CD4-positive, alpha-beta T cell treated with Interleukin-6 for 4 hours (primary cell): ENCODE results near the gene POLR2J2.
"Not testable (repeated sequence)": the region's sequence is repeated elsewhere in the genome, so short reads cannot be mapped to it uniquely, and the experiment has no call there.

Experiments
- DNase-seq: peaks from one replicate; pipeline ENCODE4 v3.0.0-alpha.2; 2020; ENCODE audit warnings: mixed read lengths

Gene POLR2J2

DNA sequence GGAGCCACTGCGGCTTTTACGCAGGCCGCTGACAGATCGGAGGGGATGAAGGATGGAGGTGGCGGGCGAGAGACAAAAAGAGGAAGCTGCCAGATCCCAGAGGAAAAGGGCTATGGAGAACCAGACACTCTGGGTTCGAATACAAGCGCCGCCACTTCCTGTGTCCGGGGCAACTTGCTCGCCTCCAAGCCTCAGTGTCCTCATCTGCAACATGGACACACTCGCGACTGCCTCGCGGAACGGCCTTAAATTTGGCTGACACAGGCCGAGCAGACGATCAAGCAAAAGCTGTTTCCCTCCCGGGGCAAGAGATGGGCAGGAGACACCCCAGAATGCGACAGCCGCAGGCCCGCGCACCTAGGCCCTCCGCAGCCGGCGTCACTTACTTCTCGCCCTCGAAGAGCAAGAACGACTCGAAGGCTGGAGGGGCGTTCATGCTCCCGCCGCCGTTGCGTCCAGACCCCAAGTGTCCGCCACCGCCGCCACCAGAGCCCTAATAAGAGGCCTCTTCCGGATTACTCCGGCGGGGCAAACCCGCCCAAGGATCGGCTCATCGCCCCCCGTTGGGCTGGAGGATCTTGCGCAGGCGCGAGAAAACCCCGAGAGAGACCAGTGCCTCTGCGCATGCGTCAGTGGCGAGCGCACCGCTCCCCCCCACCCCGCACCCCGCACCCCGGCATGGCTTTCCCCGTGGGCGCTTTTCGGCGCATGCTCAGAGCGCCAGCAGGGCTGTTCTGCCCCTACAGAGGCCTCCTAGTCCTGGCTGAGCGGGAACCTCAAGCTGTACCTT is at the start of gene POLR2J2:
POLR2J2 (minus strand) TSS at position 498 of the 790 bp plus-strand sequence; CDS start at position 436, 62 bp downstream.
- DNase-seq = peak; percentile 2

DNA sequence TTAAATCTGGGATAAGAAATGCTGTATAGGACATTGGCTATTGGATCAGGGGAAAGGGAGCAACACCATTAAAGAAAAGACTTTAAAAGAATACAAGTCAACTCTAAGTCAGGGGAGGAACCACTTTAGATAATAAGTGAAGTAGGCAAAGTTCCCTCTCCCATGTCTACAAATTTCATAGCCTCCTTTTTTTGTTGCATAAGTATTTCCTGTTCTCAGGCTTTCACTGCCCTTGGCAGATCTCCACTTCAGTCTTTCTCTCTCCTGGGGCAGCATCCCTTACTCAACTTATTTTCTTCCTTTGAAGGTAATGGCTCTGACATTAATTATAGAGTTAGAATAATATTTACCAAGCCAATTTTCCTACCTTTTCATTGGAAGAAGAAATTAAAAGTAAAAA is 47.0 kb upstream of the POLR2J2 start:
- not testable (repeated sequence) for DNase-seq

DNA sequence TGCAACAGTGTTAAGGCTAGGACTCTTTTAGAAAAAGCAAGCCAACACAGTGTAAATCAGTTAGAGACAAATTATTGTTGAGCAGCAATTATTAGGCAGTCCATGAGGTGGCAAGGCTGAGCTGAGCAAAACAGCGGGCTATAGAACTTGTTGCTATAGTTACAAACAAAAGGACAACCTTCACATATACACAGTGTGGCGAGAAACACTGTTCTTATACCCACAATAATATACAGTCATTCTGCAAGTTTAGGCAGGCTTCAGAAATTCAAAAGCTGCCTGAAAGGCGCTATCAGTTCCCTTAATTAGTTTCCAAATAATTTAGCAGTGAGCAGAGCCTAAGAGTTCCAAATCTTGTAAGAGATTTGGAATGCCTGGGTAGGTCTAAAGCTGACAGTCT is 44.3 kb upstream of the POLR2J2 start:
- not testable (repeated sequence) for DNase-seq

DNA sequence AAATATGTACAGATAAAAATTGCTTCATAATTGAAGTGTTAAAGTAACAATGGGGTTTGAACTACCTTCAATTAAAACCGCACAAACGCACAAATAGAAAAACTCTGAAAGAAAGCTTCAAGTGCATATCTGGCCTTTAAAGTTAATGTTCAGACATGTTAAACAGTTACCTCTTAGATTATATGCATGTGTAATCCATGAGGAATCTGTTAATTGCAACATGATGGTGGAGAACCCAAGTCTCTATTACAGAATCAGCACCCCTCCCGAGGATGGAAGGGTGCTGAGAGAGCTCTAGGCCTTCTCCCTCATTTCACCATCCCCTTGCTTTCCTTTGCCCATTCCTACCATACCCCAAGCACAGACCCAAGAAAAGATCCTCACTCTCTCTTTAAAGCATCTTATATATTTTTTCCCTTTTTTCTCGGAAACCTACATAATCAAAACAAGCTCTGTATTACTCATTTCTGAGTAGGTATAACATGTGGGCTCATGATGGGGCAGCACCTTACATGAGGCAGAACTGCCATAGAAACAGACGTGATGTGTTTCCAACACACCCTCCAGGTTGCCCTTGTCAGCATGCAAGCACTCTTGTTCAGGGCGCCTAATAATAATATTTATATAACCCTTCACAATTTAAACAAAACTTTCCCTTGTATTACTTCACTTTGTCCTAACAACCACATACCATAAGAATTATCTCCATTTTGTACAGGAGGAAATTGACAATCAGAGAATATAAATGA is 43.5 kb upstream of the POLR2J2 start:
- DNase-seq = not testable (repeated sequence)

DNA sequence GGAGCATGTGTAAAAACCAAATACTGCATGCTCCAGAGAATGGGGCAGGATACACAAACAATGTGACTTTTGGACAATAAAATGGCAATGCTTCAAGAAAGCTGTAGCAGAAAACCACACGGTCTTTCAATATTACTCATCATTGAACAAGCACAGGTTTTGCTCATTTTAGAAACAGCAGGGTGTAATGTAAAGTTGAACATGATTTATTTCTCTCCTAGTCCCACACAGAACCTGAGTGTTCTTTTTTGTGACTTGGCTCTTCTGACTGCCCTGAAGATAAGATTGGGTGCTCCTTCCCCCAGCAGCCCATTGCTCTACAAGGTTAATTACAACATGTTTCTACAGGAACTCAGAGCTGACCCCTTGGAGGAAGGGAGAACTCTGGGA is 42.2 kb upstream of the POLR2J2 start:
- not testable (repeated sequence) for DNase-seq

DNA sequence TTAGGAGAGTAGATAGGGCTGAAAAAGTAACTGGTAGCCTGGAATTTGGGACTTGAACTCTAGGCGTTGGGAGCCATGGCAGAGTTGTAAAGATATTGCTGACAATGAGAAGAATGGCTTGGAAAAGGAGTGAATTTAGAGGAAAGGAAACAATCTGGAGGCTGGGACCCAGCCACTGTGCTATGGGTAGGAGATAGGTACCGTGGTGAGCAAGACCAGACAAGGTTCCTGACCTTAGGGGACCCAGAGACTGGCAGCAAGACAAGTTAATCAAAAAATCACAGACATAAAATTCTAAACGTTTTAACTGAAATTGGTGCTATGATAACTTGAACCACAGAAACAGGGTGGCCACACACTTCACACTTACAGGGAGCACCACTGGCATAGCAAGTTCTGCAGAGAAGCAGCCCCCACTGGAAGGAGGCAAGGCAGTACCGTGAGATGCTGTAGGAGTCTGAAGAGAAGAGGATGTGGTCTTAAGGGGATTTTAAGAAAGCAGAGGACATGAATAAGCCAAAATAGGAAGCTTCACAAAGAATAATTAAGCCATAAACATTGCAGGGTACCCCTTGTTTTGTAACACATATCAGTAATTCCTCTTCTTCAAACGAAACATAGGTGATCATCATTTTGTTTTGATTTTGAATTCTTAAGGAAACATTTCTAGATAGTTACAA is 41.7 kb upstream of the POLR2J2 start:
- peak; percentile 1 for DNase-seq

DNA sequence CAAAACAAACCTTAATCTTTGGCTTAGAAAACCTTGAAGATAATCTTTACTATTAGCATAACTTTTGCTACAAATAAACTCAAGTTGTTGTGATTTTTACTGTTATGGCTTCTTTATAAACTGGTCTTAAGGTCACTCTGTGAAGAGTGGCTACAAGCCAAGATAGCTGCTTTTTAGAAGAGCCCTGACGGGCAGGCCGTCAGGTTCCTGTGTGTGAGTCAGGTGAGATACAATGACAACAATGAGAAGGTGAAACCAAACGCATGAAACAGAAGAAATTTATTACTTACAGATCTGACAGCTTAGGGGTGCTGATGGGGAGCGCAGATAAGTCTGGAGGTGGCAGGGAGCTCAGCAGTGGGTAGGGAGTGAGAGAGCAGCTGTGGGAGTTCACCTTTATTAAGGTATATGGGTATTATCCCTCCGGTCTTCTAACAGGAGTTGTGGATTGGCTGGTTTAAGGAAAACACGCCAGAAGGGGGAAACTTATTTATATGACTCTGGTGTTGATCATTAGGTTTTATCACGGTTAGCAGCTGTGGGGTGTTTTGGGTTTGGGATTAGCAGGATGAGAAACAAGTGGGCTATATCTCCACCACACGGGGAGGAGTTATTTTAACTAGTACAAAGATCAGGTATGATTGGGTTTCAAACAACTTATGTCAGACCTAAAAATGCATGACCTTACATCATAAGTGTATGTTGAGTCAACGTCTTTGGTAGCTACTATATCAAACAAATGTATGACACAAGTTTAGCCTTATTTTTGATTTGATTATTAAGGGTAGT is 27.7 kb upstream of the POLR2J2 start:
- not testable (repeated sequence) for DNase-seq

DNA sequence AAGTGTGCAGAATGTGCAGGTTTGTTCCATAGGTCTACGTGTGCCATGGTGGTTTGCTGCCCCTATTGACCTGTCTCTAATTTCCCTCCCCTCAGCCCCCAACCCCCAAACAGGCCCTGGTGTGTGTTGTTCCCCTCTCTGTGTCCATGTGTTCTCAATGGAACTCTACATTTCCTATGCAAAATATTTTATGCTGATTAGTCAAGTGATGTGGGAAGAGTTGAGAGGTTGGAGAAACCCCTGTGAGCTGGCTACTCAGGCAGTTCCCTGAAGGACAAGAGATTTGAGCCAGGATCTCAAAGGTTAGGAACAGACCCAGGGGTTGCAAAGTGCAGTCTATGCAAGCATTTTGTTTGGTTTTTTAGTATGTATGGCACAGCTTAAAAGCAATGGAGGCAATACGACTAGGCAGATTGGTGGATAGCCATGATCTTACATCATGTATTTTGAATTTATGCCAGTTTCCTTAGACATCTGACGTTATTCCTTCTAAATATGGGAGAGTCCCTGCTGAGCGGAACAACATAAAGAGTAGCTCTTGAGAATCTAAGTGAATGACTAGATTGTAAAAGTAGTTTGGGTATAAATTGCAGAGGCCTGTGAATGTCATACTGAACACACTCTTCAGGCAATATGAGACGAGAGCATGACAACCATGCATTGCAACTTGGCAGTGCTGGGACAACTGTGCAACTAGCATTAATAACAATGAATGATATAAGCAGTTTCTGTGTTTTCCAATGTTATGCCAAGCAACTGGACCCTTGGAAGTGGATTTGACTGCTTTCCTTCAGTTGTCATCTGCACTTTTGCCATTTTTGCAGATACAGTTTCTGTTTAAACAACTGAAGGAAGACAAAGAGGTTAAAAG is 26.4 kb upstream of the POLR2J2 start:
- not testable (repeated sequence) for DNase-seq

DNA sequence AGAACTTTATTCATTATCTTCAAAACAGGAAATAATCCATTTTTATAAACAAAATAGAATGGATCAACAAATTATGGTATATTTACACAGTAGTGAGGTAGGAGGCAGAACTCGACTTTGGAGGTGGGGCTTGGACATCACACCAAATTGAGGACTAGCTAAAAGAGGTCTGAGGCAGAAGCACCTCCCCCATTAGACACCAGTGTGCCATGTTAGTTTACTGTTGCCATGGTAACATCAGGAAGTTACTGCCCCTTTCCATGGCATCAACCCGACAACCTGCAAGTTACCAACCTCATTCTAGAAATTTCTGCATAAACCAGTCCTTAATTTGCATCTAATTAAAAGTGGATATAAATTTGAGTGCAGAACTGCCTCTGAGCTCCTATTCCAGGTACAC is 24.5 kb upstream of the POLR2J2 start:
- DNase-seq = not testable (repeated sequence)

DNA sequence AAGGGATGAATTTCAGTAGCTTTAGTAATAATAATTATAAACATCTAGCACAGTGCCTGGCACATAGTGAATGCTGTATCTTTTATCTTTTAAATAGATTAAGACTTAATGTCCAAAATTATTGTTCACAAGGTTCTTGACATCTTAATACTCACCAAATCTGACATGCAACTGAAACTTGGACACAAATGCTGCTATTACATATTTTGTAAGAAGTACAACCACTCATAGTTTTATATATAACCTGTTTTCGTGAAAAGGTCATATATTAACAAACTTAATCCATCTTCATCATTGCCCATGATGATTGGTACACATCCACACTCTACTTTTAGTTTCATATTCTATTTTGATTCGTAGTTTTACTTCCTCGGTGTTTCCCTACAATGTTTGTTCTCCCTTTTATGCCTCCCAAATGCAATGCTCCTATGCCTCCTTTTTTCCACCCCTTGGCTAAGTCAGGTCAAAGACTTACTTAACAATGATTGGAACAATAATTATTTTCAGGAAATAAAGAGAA is 23.6 kb upstream of the POLR2J2 start:
- not testable (repeated sequence) for DNase-seq

DNA sequence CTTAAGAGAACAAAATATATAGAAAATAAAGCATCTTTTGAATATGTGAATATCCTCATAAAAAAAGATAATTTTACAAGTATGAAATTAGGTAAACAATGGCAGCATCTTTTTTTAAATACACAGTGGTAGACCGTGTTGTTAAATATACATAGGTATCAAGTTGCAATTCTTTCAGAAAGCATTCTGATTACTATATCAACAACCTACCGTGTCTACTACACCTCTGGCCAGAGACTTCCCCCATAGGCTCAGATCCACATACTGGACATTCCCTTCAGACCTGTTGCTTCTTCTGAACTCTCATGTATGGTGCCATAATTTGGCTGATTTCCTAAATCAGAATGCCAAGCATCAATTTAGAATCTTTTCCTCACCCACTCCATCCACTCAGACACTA is 22.5 kb upstream of the POLR2J2 start:
- not testable (repeated sequence) for DNase-seq

DNA sequence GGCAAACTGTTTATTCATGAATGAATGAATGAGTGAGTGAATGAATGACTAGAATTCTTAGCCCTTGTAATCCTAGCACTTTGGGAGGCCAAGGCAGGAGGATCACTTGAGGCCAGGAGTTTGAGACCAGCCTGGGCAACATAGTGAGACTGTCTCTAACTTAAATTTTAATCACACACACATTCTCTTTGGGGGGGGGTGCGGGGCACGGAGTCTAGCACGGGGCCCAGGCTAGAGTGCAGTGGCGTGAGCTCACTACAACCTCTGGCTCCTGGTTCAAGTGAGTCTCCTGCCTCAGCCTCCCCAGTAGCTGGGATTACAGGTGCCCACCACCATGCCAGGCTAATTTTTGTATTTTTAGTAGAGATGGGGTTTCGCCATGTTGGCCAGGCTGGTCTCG is 19.1 kb upstream of the POLR2J2 start:
- DNase-seq = not testable (repeated sequence)

DNA sequence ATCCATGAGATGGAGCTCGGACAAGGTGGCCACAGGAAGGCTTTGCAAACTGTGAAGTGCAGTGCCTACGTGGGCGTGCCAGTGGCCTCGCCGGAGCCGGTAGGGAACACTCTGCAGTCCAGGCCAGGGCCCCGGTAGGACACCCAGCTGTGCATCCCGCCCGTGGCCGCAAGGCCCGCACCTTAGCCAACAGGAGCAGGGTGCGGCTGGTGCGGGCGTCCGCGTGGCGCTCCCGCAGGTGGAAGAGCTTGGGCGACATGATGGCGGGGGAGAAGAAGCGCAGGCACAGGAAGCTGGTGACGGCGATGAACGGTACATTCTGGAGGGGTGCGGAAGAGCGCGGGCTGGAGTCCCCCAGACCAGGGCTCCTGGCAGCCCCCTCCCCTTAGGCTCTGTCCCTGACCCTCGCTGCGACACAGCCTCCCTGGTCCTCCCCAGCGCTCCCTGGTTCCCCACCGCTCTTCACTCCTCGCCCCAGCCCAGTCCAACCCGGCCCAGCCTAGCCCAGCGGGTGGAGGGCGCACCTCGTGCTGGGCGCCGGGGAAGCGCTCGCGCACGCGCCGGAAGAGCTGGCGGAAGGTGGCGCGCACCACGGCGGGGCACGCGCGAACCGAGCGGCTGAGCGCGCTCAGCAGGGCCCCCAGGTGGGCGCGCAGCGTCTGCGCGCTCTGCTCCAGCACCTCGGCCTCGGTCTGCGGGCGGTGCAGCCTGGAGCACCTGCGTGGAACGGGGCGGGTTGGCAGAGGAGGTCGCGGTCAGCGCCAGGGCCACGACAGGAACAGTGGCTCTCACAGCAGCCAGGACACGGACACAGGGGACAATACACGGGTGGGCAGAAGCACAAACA is 18.2 kb upstream of the POLR2J2 start:
- not testable (repeated sequence) for DNase-seq

DNA sequence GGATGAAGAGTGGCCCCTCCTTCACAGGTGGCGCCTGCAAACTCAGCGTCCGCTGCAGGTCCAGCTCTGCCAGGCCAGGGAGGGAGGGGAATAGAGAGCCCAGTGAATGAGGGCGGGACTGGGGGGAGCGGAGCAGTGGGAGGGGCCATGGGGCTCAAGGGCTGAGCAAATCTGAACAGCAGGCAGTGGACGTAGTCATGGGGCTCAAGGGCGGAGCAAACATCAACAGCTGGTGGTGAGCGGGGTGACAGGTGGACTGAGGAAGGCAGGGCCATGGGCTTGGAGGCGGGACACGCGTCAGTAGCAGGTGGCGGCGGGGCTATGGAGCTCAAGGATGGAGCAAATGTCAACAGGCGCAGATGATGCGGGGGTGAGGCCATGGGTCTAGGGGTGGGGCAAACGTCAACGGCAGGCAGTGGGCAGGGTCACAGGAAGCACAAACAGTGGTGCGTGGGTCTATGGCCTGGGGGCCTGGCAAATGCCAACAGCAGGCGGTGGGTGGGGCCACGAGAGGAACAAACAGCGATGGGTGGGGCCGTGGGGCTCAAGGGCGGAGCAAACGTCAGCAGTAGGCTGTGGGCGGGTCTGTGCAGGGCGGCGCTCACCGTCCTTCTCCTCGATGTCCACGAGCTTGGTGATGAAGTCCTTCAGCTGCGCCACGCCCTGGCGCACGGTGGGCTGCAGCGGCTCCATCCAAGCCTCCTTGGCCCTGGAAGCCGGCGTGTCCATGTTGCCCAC is 17.0 kb upstream of the POLR2J2 start:
- not testable (repeated sequence) for DNase-seq

DNA sequence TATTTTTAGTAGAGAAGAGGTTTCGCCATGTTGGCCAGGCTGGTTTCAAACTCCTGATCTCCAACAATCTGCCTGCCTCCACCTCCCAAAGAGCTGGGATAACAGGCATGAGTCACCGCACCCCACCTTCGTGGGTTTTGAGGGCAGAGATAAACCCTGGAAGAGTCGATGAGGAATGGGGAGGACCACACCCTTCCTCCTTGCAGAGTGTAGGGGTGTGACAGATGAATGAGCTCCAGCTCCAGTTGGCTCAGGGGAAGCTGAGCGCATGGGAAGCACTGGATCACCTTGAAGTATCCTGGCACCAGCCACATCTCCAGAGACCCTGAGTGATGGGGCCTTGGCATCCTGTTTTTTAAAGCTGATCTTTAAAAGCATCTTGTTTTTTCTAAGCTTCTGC is 11.1 kb upstream of the POLR2J2 start:
- not testable (repeated sequence) for DNase-seq

DNA sequence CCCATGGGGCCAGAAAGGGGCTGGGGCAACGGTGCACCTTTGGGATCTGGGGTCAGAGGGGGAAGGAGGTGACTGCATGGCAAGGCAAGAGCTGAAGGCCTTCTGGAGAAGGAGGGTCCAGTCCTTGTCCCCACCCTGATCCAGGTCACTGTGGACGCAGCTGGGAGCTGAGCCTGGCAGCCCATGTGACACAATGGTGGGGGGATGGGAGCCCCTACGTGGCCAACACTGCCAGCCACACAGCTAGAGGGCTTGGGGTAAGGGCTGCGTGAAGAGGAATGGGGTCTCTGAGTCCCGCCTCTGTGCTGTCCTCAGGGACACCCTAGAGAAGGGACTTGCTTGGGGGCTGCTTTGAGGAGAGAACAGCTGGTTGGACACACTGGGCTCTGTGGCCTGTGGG is 9.3 kb upstream of the POLR2J2 start:
- DNase-seq = not testable (repeated sequence)

DNA sequence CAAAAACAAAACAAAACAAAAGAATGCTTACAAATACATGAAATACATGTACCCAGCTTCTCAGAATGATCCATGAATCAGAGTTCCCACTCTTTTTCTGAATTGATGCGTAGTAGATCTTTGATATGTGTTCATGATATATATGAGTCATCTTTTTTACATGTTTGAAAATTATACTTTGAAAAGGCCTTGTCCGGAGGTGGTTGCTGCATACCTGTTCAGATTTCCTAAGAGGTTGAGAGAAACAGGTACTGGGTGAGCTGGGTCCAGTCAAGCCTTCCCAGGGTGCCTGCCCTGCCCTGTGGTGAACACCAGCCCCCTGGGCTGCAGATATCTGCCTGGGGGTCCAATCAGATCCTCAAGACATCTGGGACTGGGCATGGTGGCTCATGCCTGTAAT is 4.1 kb upstream of the POLR2J2 start:
- DNase-seq = not testable (repeated sequence)

DNA sequence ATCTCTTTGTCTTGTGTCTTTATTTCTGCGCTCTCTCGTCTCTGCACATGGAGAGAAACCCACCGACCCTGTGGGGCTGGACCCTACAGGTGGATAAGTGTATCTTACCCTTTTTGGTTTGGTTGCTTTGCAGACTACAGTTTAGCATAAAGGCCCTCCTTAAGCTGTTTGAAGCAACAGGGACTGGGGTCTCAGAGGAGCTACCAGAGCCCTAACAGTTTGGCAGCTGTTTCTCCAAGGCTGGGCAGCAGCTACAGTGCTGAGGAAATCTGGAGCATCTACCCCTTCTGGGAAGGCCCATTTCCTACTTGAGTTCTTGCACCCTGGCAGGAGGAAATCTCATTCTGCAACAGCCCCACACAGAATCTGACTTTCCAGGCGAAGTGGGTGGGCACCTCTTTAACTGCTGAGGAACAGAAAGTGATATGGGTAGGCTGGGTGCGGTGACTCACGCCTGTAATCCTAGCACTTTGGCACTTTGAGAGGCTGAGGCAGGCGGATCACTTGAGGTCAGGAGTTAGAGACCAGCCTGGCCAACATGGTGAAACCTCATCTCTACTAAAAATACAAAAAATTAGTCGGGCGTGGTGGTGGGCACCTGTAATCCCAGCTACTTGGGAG is 2.1 kb upstream of the POLR2J2 start:
- not testable (repeated sequence) for DNase-seq

DNA sequence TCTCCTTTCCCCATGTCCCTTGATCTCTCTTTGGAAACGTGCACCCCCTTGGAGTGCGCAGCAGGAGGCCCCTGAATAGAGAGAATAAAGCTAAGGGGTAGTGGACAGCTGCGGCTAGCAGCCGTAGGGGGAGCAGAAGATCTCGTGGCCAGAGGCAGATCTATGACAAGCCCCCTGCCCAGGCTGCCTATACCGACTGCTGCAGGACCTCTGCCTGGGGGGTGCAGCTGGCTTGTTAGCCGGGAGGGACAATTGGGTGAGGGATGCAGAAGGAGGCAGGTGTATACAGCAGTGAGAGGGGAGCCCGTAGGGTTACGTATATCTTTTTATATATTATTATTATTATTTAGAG is 469 bp upstream of the POLR2J2 start:
- not testable (repeated sequence) for DNase-seq
